Keratinocyte (primary cell): Measurements from ENCODE around the gene RHBDD1.

Source experiments
- CTCF ChIP-seq, 3 experiments: IDR thresholded peaks in 1 of 3; conservative IDR thresholded peaks in 1 of 3; optimal IDR thresholded peaks in 1 of 3; 2 replicates in 2 of 3; 3 replicates in 1 of 3; pipeline versions ENCODE3 to v1.5.1; 2011; ENCODE audit warnings: low read length in 3 of 3, mild to moderate bottlenecking in 3 of 3, moderate library complexity in 2 of 3, control low read depth in 1 of 3, inconsistent platforms in 1 of 3; ENCODE audit not compliant: insufficient read depth in 2 of 3; ENCODE audit errors: extremely low read depth in 1 of 3
- EZH2 ChIP-seq: IDR thresholded peaks from one replicate; pipeline ENCODE4 v1.6.1; 2012; ENCODE audit warnings: inconsistent platforms, mild to moderate bottlenecking, low read length, moderate library complexity

DNA sequence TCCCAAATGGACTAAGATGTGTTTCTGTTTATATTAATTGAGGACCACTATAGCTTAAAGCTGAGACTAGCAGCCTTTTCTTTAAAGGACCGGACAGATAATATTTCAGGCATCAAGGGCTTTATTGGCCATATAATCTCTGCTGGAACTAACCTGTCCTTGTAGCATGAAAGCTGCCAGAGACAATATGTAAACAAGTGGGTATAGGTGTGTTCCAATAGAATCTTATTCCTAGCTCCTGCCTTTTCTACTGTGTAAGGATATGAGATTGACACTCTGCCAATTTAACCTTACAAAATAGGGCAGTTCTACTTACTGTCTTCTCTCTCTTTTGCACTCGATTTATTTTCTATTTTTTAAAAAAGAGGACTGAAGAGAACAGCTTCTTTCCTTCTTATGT lies 74.0 kb downstream of the RHBDD1 start:
- TF ChIP-seq CTCF (optimal IDR thresholded peaks at IDR 0.05 in 1 of 3, IDR thresholded peaks at IDR 0.05 in 1 of 3, conservative IDR thresholded peaks at IDR 0.05 in 1 of 3; ENCODE audit: extremely low read depth in 1 of 3, insufficient read depth in 2 of 3, low read length in 3 of 3), result no peak
- TF ChIP-seq EZH2, result no peak
